GM23338 (cell line): ENCODE data around the gene ATP6V0C. TPM values are rescaled to one million over a fixed set of nuclear protein-coding genes. Genes with fewer than 3 reads are reported as not detected.

Experiments used
- ATAC-seq: fragments of 200-7000 bp; cut with Tn5 transposase; 3 replicates; pipeline ENCODE4 v1.9.1; 2020
- DNase-seq: peaks from one replicate; pipeline ENCODE4 v3.0.0-alpha.2; 2015; ENCODE audit warnings: low spot score
- H2AFZ ChIP-seq: fragments of 200-600 bp; sonication (generic); 2 replicates; pipeline ENCODE4 v1.8.0; 2016; ENCODE audit warnings: antibody characterized with exemption, mild to moderate bottlenecking, moderate library complexity
- H3F3A ChIP-seq: fragments of 200-600 bp; sonication (generic); replicated peaks from 2 replicates; pipeline ENCODE4 v1.8.0; 2017; ENCODE audit warnings: antibody characterized with exemption, mixed run types, low read depth
- H3K27ac ChIP-seq: fragments of 200-600 bp; sonication (generic); 2 replicates; pipeline ENCODE4 v1.6.1; 2016; ENCODE audit warnings: low read depth
- H3K27me3 ChIP-seq: fragments of 200-600 bp; sonication (generic); 2 replicates; pipeline ENCODE4 v1.8.0; 2016; ENCODE audit warnings: mild to moderate bottlenecking, mixed run types, moderate library complexity; ENCODE audit not compliant: insufficient read depth
- H3K36me3 ChIP-seq: fragments of 200-600 bp; sonication (generic); 2 replicates; pipeline ENCODE4 v1.8.0; 2016; ENCODE audit warnings: mild to moderate bottlenecking; ENCODE audit not compliant: insufficient read depth
- H3K4me1 ChIP-seq: fragments of 200-600 bp; sonication (generic); 2 replicates; pipeline ENCODE4 v1.8.0; 2016; ENCODE audit warnings: mild to moderate bottlenecking, moderate library complexity; ENCODE audit not compliant: insufficient read depth
- H3K4me2 ChIP-seq: fragments of 200-600 bp; sonication (generic); 2 replicates; pipeline ENCODE4 v1.7.1; 2017; ENCODE audit warnings: mixed run types
- H3K4me3 ChIP-seq: fragments of 200-600 bp; sonication (generic); 2 replicates; pipeline ENCODE4 v1.6.1; 2016; ENCODE audit warnings: mixed run types
- H3K79me2 ChIP-seq: fragments of 200-600 bp; sonication (generic); replicated peaks from 2 replicates; pipeline ENCODE4 v1.8.0; 2017; ENCODE audit warnings: mild to moderate bottlenecking; ENCODE audit not compliant: insufficient read depth
- H3K9me2 ChIP-seq: fragments of 200-600 bp; sonication (generic); 2 replicates; pipeline ENCODE4 v1.8.0; 2017; ENCODE audit not compliant: insufficient read depth
- H4K20me1 ChIP-seq: fragments of 200-600 bp; sonication (generic); replicated peaks from 2 replicates; pipeline ENCODE4 v1.8.0; 2017; ENCODE audit warnings: mild to moderate bottlenecking; ENCODE audit not compliant: insufficient read depth
- H3K27ac Mint-ChIP-seq: 2 replicates; pipeline ENCODE4 v1.8.0; 2020; ENCODE audit warnings: inconsistent platforms, mild to moderate bottlenecking, moderate library complexity, mixed read lengths
- H3K27me3 Mint-ChIP-seq: 3 replicates; pipeline ENCODE4 v1.8.0; 2022; ENCODE audit warnings: low read depth, mild to moderate bottlenecking, moderate library complexity, mixed read lengths, inconsistent platforms; ENCODE audit not compliant: insufficient read depth, poor library complexity
- H3K36me3 Mint-ChIP-seq: 3 replicates; pipeline ENCODE4 v1.8.0; 2021; ENCODE audit warnings: low read depth, mild to moderate bottlenecking, inconsistent platforms, moderate library complexity, mixed read lengths
- H3K4me1 Mint-ChIP-seq: 3 replicates; pipeline ENCODE4 v1.8.0; 2020; ENCODE audit warnings: mild to moderate bottlenecking, inconsistent platforms, mixed read lengths
- H3K4me3 Mint-ChIP-seq: 3 replicates; pipeline ENCODE4 v1.8.0; 2021; ENCODE audit warnings: moderate library complexity, mild to moderate bottlenecking, inconsistent platforms, mixed read lengths
- H3K9me3 Mint-ChIP-seq: 3 replicates; pipeline ENCODE4 v1.8.0; 2020; ENCODE audit warnings: moderate library complexity, mild to moderate bottlenecking, inconsistent platforms, mixed read lengths
- CREB1 ChIP-seq: fragments of 250-450 bp; sonication (Bioruptor Pico); IDR thresholded peaks from 2 replicates; pipeline ENCODE4 v1.5.0; 2020; ENCODE audit warnings: low read depth, mild to moderate bottlenecking, moderate library complexity
- EZH2 ChIP-seq: fragments of 200-600 bp; sonication (generic); IDR thresholded peaks from one replicate; pipeline ENCODE4 v1.8.0; 2017; ENCODE audit warnings: antibody characterized with exemption, mild to moderate bottlenecking, low read depth; ENCODE audit not compliant: unreplicated experiment
- EZH2phosphoT487 ChIP-seq: fragments of 200-600 bp; sonication (generic); IDR thresholded peaks from one replicate; pipeline ENCODE4 v1.8.1; 2018; ENCODE audit warnings: antibody characterized with exemption; ENCODE audit not compliant: unreplicated experiment
- JUNB ChIP-seq: IDR thresholded peaks from one replicate; pipeline ENCODE4 v1.6.1; 2016; ENCODE audit warnings: antibody characterized with exemption; ENCODE audit not compliant: unreplicated experiment
- NANOG ChIP-seq: IDR thresholded peaks from 2 replicates; pipeline ENCODE4 v1.6.1; 2016; ENCODE audit warnings: antibody characterized with exemption, borderline replicate concordance
- POLR2AphosphoS5 ChIP-seq: IDR thresholded peaks from 2 replicates; pipeline ENCODE4 v1.6.1; 2016; ENCODE audit warnings: antibody characterized with exemption, low read depth
- STAT1 ChIP-seq: IDR thresholded peaks from one replicate; pipeline ENCODE4 v1.6.1; 2016; ENCODE audit warnings: antibody characterized with exemption; ENCODE audit not compliant: unreplicated experiment
- ZNF331 ChIP-seq: fragments of 250-450 bp; sonication (Bioruptor Pico); IDR thresholded peaks from 2 replicates; pipeline ENCODE4 v1.5.0; 2020; ENCODE audit warnings: low read depth, mild to moderate bottlenecking, moderate library complexity
- polyA plus RNA-seq: library from polyadenylated mRNA; unstranded; fragments of >200 nt; fragmentation: Nextera tagmentation; extraction: Ambion mirVana; gene quantifications from 2 replicates; pipeline ENCODE4 v1.2.1, GENCODE V29; 2016
- total RNA-seq: library from RNA; depleted of rRNA; stranded (reverse); fragments of >200 nt; shearing (Covaris generic); gene quantifications from 2 replicates; pipeline ENCODE4 v1.2.3, GENCODE V29; 2014
- TF ChIP-seq, protein P1 (sequence below): fragments of 250-450 bp; sonication (Bioruptor Pico); IDR thresholded peaks from 2 replicates; pipeline ENCODE4 v1.5.0; 2020; ENCODE audit warnings: mild to moderate bottlenecking, moderate library complexity
- TF ChIP-seq, protein P2 (sequence below), 2 experiments: fragments of 200-600 bp in 1 of 2; sonication (generic) in 1 of 2; conservative IDR thresholded peaks; 2 replicates each; pipeline versions ENCODE4 v1.5.1 to v1.6.1; 2016 to 2017; ENCODE audit warnings: antibody characterized with exemption in 2 of 2, low read depth in 2 of 2, mild to moderate bottlenecking in 2 of 2, moderate library complexity in 1 of 2
- TF ChIP-seq, protein P3 (sequence below): IDR thresholded peaks from 2 replicates; pipeline ENCODE4 v1.6.1; 2016; ENCODE audit warnings: antibody characterized with exemption

The ATP6V0C gene
- total and polyA plus RNA-seq, 2 experiments from 2014 or later, result 98.2 to 162 TPM

DNA sequence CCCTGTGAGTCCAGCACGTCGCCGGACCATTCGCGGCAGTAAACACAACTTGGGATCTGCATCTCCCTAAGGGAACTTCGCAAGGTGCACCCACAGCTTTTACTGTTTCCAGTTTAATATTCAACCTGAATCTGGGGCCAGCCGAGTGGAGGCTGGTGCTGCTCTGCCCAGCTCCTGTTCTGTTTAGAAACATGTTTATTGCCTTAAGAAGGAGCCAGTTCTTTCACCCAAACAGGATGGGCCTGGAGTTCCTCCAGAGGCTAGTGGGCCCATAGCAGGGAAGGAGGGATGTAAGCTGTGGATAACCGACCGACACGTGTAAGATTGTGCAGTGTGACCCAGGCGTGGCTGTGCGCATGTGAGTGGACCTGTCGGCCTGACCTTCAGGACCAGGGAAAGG lies 21.5 kb upstream of the ATP6V0C start (continued):
- TF ChIP-seq, protein P1, sequence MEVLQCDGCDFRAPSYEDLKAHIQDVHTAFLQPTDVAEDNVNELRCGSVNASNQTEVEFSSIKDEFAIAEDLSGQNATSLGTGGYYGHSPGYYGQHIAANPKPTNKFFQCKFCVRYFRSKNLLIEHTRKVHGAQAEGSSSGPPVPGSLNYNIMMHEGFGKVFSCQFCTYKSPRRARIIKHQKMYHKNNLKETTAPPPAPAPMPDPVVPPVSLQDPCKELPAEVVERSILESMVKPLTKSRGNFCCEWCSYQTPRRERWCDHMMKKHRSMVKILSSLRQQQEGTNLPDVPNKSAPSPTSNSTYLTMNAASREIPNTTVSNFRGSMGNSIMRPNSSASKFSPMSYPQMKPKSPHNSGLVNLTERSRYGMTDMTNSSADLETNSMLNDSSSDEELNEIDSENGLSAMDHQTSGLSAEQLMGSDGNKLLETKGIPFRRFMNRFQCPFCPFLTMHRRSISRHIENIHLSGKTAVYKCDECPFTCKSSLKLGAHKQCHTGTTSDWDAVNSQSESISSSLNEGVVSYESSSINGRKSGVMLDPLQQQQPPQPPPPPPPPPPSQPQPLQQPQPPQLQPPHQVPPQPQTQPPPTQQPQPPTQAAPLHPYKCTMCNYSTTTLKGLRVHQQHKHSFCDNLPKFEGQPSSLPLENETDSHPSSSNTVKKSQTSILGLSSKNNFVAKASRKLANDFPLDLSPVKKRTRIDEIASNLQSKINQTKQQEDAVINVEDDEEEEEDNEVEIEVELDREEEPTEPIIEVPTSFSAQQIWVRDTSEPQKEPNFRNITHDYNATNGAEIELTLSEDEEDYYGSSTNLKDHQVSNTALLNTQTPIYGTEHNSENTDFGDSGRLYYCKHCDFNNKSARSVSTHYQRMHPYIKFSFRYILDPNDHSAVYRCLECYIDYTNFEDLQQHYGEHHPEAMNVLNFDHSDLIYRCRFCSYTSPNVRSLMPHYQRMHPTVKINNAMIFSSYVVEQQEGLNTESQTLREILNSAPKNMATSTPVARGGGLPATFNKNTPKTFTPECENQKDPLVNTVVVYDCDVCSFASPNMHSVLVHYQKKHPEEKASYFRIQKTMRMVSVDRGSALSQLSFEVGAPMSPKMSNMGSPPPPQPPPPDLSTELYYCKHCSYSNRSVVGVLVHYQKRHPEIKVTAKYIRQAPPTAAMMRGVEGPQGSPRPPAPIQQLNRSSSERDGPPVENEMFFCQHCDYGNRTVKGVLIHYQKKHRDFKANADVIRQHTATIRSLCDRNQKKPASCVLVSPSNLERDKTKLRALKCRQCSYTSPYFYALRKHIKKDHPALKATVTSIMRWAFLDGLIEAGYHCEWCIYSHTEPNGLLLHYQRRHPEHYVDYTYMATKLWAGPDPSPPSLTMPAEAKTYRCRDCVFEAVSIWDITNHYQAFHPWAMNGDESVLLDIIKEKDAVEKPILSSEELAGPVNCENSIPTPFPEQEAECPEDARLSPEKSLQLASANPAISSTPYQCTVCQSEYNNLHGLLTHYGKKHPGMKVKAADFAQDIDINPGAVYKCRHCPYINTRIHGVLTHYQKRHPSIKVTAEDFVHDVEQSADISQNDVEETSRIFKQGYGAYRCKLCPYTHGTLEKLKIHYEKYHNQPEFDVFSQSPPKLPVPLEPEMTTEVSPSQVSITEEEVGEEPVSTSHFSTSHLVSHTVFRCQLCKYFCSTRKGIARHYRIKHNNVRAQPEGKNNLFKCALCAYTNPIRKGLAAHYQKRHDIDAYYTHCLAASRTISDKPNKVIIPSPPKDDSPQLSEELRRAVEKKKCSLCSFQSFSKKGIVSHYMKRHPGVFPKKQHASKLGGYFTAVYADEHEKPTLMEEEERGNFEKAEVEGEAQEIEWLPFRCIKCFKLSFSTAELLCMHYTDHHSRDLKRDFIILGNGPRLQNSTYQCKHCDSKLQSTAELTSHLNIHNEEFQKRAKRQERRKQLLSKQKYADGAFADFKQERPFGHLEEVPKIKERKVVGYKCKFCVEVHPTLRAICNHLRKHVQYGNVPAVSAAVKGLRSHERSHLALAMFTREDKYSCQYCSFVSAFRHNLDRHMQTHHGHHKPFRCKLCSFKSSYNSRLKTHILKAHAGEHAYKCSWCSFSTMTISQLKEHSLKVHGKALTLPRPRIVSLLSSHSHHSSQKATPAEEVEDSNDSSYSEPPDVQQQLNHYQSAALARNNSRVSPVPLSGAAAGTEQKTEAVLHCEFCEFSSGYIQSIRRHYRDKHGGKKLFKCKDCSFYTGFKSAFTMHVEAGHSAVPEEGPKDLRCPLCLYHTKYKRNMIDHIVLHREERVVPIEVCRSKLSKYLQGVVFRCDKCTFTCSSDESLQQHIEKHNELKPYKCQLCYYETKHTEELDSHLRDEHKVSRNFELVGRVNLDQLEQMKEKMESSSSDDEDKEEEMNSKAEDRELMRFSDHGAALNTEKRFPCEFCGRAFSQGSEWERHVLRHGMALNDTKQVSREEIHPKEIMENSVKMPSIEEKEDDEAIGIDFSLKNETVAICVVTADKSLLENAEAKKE (CRISPR knock-in tag), result no peak
- TF ChIP-seq EZH2phosphoT487, result no peak
- TF ChIP-seq EZH2, result no peak
- TF ChIP-seq, protein P2, sequence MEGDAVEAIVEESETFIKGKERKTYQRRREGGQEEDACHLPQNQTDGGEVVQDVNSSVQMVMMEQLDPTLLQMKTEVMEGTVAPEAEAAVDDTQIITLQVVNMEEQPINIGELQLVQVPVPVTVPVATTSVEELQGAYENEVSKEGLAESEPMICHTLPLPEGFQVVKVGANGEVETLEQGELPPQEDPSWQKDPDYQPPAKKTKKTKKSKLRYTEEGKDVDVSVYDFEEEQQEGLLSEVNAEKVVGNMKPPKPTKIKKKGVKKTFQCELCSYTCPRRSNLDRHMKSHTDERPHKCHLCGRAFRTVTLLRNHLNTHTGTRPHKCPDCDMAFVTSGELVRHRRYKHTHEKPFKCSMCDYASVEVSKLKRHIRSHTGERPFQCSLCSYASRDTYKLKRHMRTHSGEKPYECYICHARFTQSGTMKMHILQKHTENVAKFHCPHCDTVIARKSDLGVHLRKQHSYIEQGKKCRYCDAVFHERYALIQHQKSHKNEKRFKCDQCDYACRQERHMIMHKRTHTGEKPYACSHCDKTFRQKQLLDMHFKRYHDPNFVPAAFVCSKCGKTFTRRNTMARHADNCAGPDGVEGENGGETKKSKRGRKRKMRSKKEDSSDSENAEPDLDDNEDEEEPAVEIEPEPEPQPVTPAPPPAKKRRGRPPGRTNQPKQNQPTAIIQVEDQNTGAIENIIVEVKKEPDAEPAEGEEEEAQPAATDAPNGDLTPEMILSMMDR (conservative IDR thresholded peaks at IDR 0.05; ENCODE audit: low read depth in 2 of 2), result no peak
- TF ChIP-seq, protein P3, sequence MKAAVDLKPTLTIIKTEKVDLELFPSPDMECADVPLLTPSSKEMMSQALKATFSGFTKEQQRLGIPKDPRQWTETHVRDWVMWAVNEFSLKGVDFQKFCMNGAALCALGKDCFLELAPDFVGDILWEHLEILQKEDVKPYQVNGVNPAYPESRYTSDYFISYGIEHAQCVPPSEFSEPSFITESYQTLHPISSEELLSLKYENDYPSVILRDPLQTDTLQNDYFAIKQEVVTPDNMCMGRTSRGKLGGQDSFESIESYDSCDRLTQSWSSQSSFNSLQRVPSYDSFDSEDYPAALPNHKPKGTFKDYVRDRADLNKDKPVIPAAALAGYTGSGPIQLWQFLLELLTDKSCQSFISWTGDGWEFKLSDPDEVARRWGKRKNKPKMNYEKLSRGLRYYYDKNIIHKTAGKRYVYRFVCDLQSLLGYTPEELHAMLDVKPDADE, result no peak
- no peak for TF ChIP-seq JUNB
- TF ChIP-seq STAT1, result no peak

DNA sequence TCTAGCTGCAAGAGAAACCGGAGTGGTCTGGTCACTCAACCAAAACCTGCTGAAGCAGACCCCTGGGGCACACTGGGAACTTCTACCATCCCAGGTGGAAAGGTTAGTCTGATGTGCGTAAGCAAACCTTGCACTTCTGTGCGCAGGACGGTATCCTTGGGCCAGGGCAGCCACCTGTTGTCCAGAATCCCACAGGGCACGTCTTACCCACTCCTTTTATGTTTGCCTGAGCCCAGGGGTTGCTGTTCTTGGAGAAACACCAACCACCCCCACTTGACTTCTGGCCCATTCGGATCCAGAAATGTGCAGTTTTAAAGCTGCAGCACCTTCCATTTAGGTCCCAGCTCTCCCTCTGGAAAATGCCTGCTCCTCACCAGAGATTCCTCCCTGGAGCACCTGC lies 20.1 kb upstream of the ATP6V0C start:
- Histone ChIP-seq H2AFZ (no peak overlapping the region), H3K79me2 (0 out of 2 replicates have a peak, but pooled peaks cover 3% of the 10 kb centered on the region), H3K4me2 (no peak overlapping the region), H3K9me2 (no peaks in the 10 kb centered on the region), H3K4me3 (no peak overlapping the region), H3K27me3 (no peaks in the 10 kb centered on the region), H3K27ac (no peak overlapping the region), H4K20me1 (no peaks in the 10 kb centered on the region; the same call in 1 of the 2 replicates), H3K36me3 (no peaks in the 10 kb centered on the region), H3F3A (no peaks in the 10 kb centered on the region), H3K4me1 (no peaks in the 10 kb centered on the region)
- H3K36me3 Mint-ChIP-seq, result peaks cover 8% of the 10 kb centered on the region; the same call in 2 of the 3 replicates
- DNase-seq, result no peak
- no peaks in the 10 kb centered on the region for H3K9me3 Mint-ChIP-seq
- no peaks in the 10 kb centered on the region for H3K4me1 Mint-ChIP-seq
- peaks cover 6% of the 10 kb centered on the region for H3K27me3 Mint-ChIP-seq
- ATAC-seq, result no peak
- TF ChIP-seq, protein P2 (conservative IDR thresholded peaks at IDR 0.05; ENCODE audit: low read depth in 2 of 2), result no peak
- TF ChIP-seq ZNF331 (no peak), CREB1 (CRISPR knock-in tag) (no peak), NANOG (no peak), POLR2AphosphoS5 (no peak)
- H3K27ac Mint-ChIP-seq, result no peak overlapping the region
- no peak overlapping the region for H3K4me3 Mint-ChIP-seq
